HepG2 (cell line): ENCODE data around the gene PROKR1. TPM values are rescaled to one million over a fixed set of nuclear protein-coding genes. Genes with fewer than 3 reads are reported as not detected.

ENCODE experiments used
- ATAC-seq: fragments of 200-7000 bp; cut with Tn5 transposase; 3 replicates; pipeline ENCODE4 v1.9.1; 2020; ENCODE audit warnings: mild to moderate bottlenecking, moderate library complexity
- BruUV-seq: library from RNA; stranded (reverse); fragments of 400-500 nt; replicated peaks from 2 replicates; lab custom pipeline; 2021; lab: Mats Ljungman, UMichigan
- CTCF ChIA-PET: fragments of 300-600 bp; formaldehyde crosslinking; extraction: SDS; loops from one replicate; lab custom pipeline; 2021; ENCODE audit warnings: low total read pairs, inconsistent platforms, low intra/inter-chr PET ratio; lab: Yijun Ruan, JAX
- POLR2A ChIA-PET: fragments of 350-600 bp; sonication (Branson Sonifier 250); formaldehyde crosslinking; loops from one replicate; lab custom pipeline; 2020; ENCODE audit warnings: antibody characterized with exemption, inconsistent platforms; lab: Yijun Ruan, JAX
- DNase-seq: peaks from one replicate; pipeline ENCODE4 v3.0.0-alpha.2; 2015; ENCODE audit warnings: low spot score
- FAIRE-seq: peaks from 3 replicates; lab custom pipeline; 2011; peaks lifted over from hg19 to GRCh38; lab: Jason Lieb, UNC
- H2AFZ ChIP-seq: one replicate; pipeline ENCODE4 v1.6.1; 2011; ENCODE audit warnings: low read length, inconsistent platforms
- H3K27ac ChIP-seq: fragments of 300-600 bp; 3 replicates; pipeline ENCODE4 v1.8.0; 2011; ENCODE audit warnings: mixed run types, mild to moderate bottlenecking, mixed read lengths, low read length, inconsistent platforms; ENCODE audit not compliant: insufficient read depth; ENCODE audit errors: extremely low read length
- H3K27me3 ChIP-seq, 2 experiments: fragments of 200-600 bp in 1 of 2; 2 replicates in 1 of 2; 3 replicates in 1 of 2; pipeline versions ENCODE4 v1.6.0 to v1.8.0; 2011; ENCODE audit warnings: low read length in 2 of 2, mild to moderate bottlenecking in 2 of 2, moderate library complexity in 2 of 2, inconsistent platforms in 1 of 2; ENCODE audit not compliant: insufficient read depth in 2 of 2, control insufficient read depth in 1 of 2
- H3K36me3 ChIP-seq, 2 experiments: fragments of 200-600 bp in 1 of 2; replicated peaks in 1 of 2; 2 replicates in 1 of 2; 3 replicates in 1 of 2; pipeline versions ENCODE4 v1.5.1 to v1.8.0; 2011; ENCODE audit warnings: low read length in 2 of 2, inconsistent platforms in 1 of 2; ENCODE audit not compliant: insufficient read depth in 2 of 2, control insufficient read depth in 1 of 2
- H3K4me1 ChIP-seq: 2 replicates; pipeline ENCODE4 v1.5.1; 2012; ENCODE audit warnings: low read length, inconsistent platforms; ENCODE audit not compliant: insufficient read depth
- H3K4me2 ChIP-seq: 2 replicates; pipeline ENCODE4 v1.6.0; 2011; ENCODE audit warnings: low read depth, low read length, inconsistent platforms
- H3K4me3 ChIP-seq, 3 experiments: fragments of 200-600 bp in 1 of 3; sonication (generic), shearing (Covaris generic) in 1 of 3; replicated peaks in 1 of 3; 2 replicates each; pipeline ENCODE4 v1.5.1; 2011 to 2016; ENCODE audit warnings: low read length in 3 of 3, inconsistent platforms in 2 of 3, low read depth in 2 of 3, mild to moderate bottlenecking in 2 of 3, control low read depth in 1 of 3, mixed read lengths in 1 of 3; ENCODE audit not compliant: insufficient read depth in 1 of 3
- H3K79me2 ChIP-seq: one replicate; pipeline ENCODE4 v1.6.1; 2011; ENCODE audit warnings: low read length, inconsistent platforms; ENCODE audit not compliant: insufficient read depth
- H3K9ac ChIP-seq: 2 replicates; pipeline ENCODE4 v1.6.0; 2011; ENCODE audit warnings: mild to moderate bottlenecking, low read depth, low read length, inconsistent platforms; ENCODE audit not compliant: insufficient read depth
- H3K9me3 ChIP-seq: 2 replicates; pipeline ENCODE4 v1.5.1; 2012; ENCODE audit warnings: mild to moderate bottlenecking, low read length
- H4K20me1 ChIP-seq: 2 replicates; pipeline ENCODE4 v1.6.0; 2011; ENCODE audit warnings: inconsistent platforms, mild to moderate bottlenecking, low read length, moderate library complexity; ENCODE audit not compliant: insufficient read depth
- BORCS8-MEF2B ChIP-seq: sonication (generic); formaldehyde crosslinking; IDR thresholded peaks from 2 replicates; pipeline ENCODE4 v1.8.0; 2022; ENCODE audit warnings: mild to moderate bottlenecking, missing genetic modification reagents
- CHD2 ChIP-seq: IDR thresholded peaks from 2 replicates; pipeline ENCODE4 v1.6.1; 2011; ENCODE audit warnings: low read depth, low read length, improper control_type of control experiment
- CHD4 ChIP-seq: fragments of 200-600 bp; sonication (generic); IDR thresholded peaks from 2 replicates; pipeline ENCODE4 v1.7.0; 2017; ENCODE audit warnings: mild to moderate bottlenecking, low read length, borderline replicate concordance
- ELF4 ChIP-seq: sonication (generic); formaldehyde crosslinking; IDR thresholded peaks from 2 replicates; pipeline ENCODE4 v1.5.0; 2020; ENCODE audit warnings: missing genetic modification reagents, mild to moderate bottlenecking, moderate library complexity, borderline replicate concordance
- FOXA3 ChIP-seq: IDR thresholded peaks from 2 replicates; pipeline ENCODE4 v1.6.1; 2016; ENCODE audit warnings: missing genetic modification reagents, missing compliant biosample characterization
- HMG20A ChIP-seq: IDR thresholded peaks from 2 replicates; pipeline ENCODE4 v1.6.1; 2016; ENCODE audit warnings: borderline replicate concordance
- KAT7 ChIP-seq: IDR thresholded peaks from 2 replicates; pipeline ENCODE4 v1.6.1; 2018; ENCODE audit warnings: borderline replicate concordance, missing compliant biosample characterization
- ONECUT2 ChIP-seq: sonication (generic); formaldehyde crosslinking; IDR thresholded peaks from 2 replicates; pipeline ENCODE4 v1.4.0; 2020; ENCODE audit warnings: missing genetic modification reagents
- PLRG1 ChIP-seq: fragments of 450-650 bp; conservative IDR thresholded peaks from 2 replicates; pipeline ENCODE4 v1.6.1; 2016
- SPEN ChIP-seq: sonication (generic); formaldehyde crosslinking; IDR thresholded peaks from 2 replicates; pipeline ENCODE4 v1.5.1; 2020; ENCODE audit warnings: low read depth, mild to moderate bottlenecking, missing genetic modification reagents
- TCF7 ChIP-seq: sonication (generic); IDR thresholded peaks from 2 replicates; pipeline ENCODE4 v1.6.1; 2016; ENCODE audit warnings: antibody characterized with exemption, low read depth
- THYN1 ChIP-seq: sonication (generic); formaldehyde crosslinking; IDR thresholded peaks from 2 replicates; pipeline ENCODE4 v1.8.1; 2023; ENCODE audit warnings: low read depth, mild to moderate bottlenecking, moderate library complexity, missing genetic modification reagents, borderline replicate concordance
- ZBTB3 ChIP-seq: sonication (generic); formaldehyde crosslinking; IDR thresholded peaks from 2 replicates; pipeline ENCODE4 v1.4.0; 2020; ENCODE audit warnings: low read depth, mild to moderate bottlenecking, moderate library complexity, missing genetic modification reagents, borderline replicate concordance
- ZFP1 ChIP-seq: IDR thresholded peaks from 2 replicates; pipeline ENCODE4 v1.6.1; 2016
- ZNF670 ChIP-seq: sonication (generic); formaldehyde crosslinking; IDR thresholded peaks from 2 replicates; pipeline ENCODE4 v1.8.0; 2022; ENCODE audit warnings: mild to moderate bottlenecking, missing genetic modification reagents, borderline replicate concordance
- ZNF772 ChIP-seq: sonication (generic); formaldehyde crosslinking; IDR thresholded peaks from 2 replicates; pipeline ENCODE4 v1.5.0; 2020; ENCODE audit warnings: mild to moderate bottlenecking, missing genetic modification reagents
- ZNF788 ChIP-seq: sonication (generic); formaldehyde crosslinking; IDR thresholded peaks from 2 replicates; pipeline ENCODE4 v1.5.0; 2020; ENCODE audit warnings: mild to moderate bottlenecking, missing genetic modification reagents, borderline replicate concordance
- WGBS: methylation state at CpG from one replicate; pipeline ENCODE4 v1.1.6; 2017; ENCODE audit warnings: low lambda C conversion rate; 5-methylcytosine and 5-hydroxymethylcytosine counted together
- in situ Hi-C: cut with HindIII; loops from 2 replicates; pipeline ENCODE4 v1.10.0; 2017; ENCODE audit warnings: low pct_unique_long_range_greater_than_20kb; ENCODE audit not compliant: extremely low pct_ligation_motif_present
- intact Hi-C: fragments of 100-400 bp; cut with micrococcal nuclease; formaldehyde crosslinking; loops from one replicate; pipeline ENCODE4 v1.10.0; 2022; ENCODE audit not compliant: unreplicated experiment
- polyA plus RNA-seq, 8 experiments: library from polyadenylated mRNA; depleted of rRNA in 3 of 8; stranded (reverse) in 7 of 8; unstranded in 1 of 8; fragments of >200 nt; fragmentation: Illumina TruSeq in 4 of 8; extraction: Trizol in 4 of 8; gene quantifications; 2 replicates each; pipeline versions ENCODE4 v1.2.1 to v1.2.3, GENCODE V29; 2011 to 2016; ENCODE audit warnings: low read depth in 4 of 8, missing spikeins in 1 of 8, mixed read lengths in 1 of 8; ENCODE audit not compliant: insufficient read depth in 1 of 8
- total RNA-seq, 5 experiments: library from RNA; depleted of rRNA; stranded (reverse); fragments of >200 nt; fragmentation: Illumina TruSeq; extraction: Trizol; gene quantifications; 2 replicates each; pipeline ENCODE4 v1.2.3, GENCODE V29; 2016; ENCODE audit warnings: low read depth in 1 of 5
- TF ChIP-seq, protein P1 (sequence below): sonication (generic); formaldehyde crosslinking; IDR thresholded peaks from 2 replicates; pipeline ENCODE4 v1.5.1; 2020; ENCODE audit warnings: missing genetic modification reagents, mild to moderate bottlenecking, borderline replicate concordance
- TF ChIP-seq, protein P2 (sequence below): sonication (generic); formaldehyde crosslinking; conservative IDR thresholded peaks from 2 replicates; pipeline ENCODE4 v1.8.1; 2023; ENCODE audit warnings: missing genetic modification reagents

Gene PROKR1
- total and polyA plus RNA-seq, 2 of the 13 experiments (the other 11 are each of a cell fraction or from before 2014, with no cell fraction given), result not detected

DNA sequence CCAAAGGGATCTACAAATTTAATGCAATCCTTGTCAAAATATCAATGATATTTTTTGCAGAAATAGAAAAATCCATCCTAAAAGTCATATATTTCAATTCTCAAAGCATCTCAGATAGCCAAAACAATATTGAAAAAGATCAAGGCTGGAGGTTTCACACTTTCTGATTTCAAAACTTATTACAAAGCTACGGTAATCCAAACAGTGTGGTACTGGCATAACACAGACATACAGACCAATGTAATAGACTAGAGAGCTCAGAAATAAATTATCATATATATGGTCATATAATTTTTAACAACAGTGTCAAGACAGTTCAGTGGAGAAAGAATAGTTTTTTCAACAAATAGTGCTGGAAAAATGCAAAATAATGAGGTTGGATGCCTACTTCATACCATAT is 40.3 kb upstream of the PROKR1 start:
- Histone ChIP-seq H3K79me2 (no peaks in the 10 kb centered on the region), H3K4me3 (no peak overlapping the region), H3K27ac (no peak overlapping the region), H3K9ac (no peak overlapping the region), H4K20me1 (no peaks in the 10 kb centered on the region), H3K27me3 (no peaks in the 10 kb centered on the region), H2AFZ (no peak overlapping the region), H3K36me3 (no peaks in the 10 kb centered on the region), H3K4me2 (no peak overlapping the region), H3K4me1 (no peaks in the 10 kb centered on the region), H3K9me3 (peaks cover 5% of the 10 kb centered on the region; the same call in 1 of the 2 replicates)
- CTCF ChIA-PET, result no interaction called here
- in situ Hi-C loops, result no loop called here
- DNase-seq (no peak), FAIRE-seq (no peak), ATAC-seq (no peak)
- POLR2A ChIA-PET, result no interaction called here
- BruUV-seq, result no TSS peak
- 27% methylated on average over 1 of the region's 1 CpG for WGBS
- no peak for TF ChIP-seq FOXA3
- TF ChIP-seq CHD2, result no peak
- intact Hi-C loops, result no loop called here

DNA sequence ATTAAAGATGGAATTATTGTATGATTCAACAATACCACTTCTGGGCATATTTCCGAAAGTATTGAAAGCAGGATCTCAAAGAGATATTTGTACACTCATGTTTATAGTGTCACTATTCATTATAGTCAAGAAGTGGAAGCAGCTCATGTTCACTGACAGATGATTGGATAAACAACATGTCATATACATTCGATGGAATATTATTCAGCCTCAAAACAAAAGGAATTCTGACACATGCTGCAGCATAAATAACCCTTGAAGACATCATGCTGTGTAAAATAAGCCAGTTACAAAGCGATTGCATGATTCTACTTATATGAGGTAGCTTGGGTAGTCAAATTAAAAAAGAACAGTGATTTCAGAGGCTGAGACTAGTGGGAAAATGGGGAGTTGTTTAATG is 39.3 kb upstream of the PROKR1 start:
- peaks cover 5% of the 10 kb centered on the region; the same call in 1 of the 2 replicates for H3K9me3 ChIP-seq
- WGBS, result 1% methylated on average over 3 of the region's 3 CpGs
- no peak overlapping the region for H3K4me2 ChIP-seq
- POLR2A ChIA-PET, result no interaction called here
- CTCF ChIA-PET, result no interaction called here
- H3K9ac ChIP-seq, result no peak overlapping the region
- no peak for DNase-seq
- intact Hi-C loops, result no loop called here
- no TSS peak for BruUV-seq
- FAIRE-seq, result no peak
- H2AFZ ChIP-seq, result no peak overlapping the region
- H3K27ac ChIP-seq, result no peak overlapping the region
- no peaks in the 10 kb centered on the region for H3K4me1 ChIP-seq
- H3K36me3 ChIP-seq, result no peaks in the 10 kb centered on the region
- no peaks in the 10 kb centered on the region for H3K27me3 ChIP-seq
- ATAC-seq, result no peak
- in situ Hi-C loops, result no loop called here
- no peaks in the 10 kb centered on the region for H3K79me2 ChIP-seq
- H3K4me3 ChIP-seq, result no peak overlapping the region
- no peaks in the 10 kb centered on the region for H4K20me1 ChIP-seq
- TF ChIP-seq TCF7, result no peak
- no peak for TF ChIP-seq ONECUT2 (CRISPR knock-in tag)
- no peak for TF ChIP-seq THYN1
- TF ChIP-seq HMG20A, result no peak
- TF ChIP-seq ZFP1 (CRISPR knock-in tag), result no peak
- no peak for TF ChIP-seq ZNF670 (CRISPR knock-in tag)
- TF ChIP-seq ELF4, result no peak
- TF ChIP-seq KAT7 (CRISPR knock-in tag), result no peak
- TF ChIP-seq ZBTB3 (CRISPR knock-in tag), result no peak
- TF ChIP-seq BORCS8-MEF2B (CRISPR knock-in tag), result no peak
- TF ChIP-seq ZNF772 (CRISPR knock-in tag), result no peak
- no peak for TF ChIP-seq CHD4
- TF ChIP-seq, protein P1, sequence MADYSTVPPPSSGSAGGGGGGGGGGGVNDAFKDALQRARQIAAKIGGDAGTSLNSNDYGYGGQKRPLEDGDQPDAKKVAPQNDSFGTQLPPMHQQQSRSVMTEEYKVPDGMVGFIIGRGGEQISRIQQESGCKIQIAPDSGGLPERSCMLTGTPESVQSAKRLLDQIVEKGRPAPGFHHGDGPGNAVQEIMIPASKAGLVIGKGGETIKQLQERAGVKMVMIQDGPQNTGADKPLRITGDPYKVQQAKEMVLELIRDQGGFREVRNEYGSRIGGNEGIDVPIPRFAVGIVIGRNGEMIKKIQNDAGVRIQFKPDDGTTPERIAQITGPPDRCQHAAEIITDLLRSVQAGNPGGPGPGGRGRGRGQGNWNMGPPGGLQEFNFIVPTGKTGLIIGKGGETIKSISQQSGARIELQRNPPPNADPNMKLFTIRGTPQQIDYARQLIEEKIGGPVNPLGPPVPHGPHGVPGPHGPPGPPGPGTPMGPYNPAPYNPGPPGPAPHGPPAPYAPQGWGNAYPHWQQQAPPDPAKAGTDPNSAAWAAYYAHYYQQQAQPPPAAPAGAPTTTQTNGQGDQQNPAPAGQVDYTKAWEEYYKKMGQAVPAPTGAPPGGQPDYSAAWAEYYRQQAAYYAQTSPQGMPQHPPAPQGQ (CRISPR knock-in tag), result no peak
- no peak for TF ChIP-seq PLRG1
- TF ChIP-seq, protein P2, sequence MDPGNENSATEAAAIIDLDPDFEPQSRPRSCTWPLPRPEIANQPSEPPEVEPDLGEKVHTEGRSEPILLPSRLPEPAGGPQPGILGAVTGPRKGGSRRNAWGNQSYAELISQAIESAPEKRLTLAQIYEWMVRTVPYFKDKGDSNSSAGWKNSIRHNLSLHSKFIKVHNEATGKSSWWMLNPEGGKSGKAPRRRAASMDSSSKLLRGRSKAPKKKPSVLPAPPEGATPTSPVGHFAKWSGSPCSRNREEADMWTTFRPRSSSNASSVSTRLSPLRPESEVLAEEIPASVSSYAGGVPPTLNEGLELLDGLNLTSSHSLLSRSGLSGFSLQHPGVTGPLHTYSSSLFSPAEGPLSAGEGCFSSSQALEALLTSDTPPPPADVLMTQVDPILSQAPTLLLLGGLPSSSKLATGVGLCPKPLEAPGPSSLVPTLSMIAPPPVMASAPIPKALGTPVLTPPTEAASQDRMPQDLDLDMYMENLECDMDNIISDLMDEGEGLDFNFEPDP, result no peak
- no peak for TF ChIP-seq SPEN (CRISPR knock-in tag)
- no peak for TF ChIP-seq ZNF788 (CRISPR knock-in tag)
